IMR-90 (cell line): Measurements from ENCODE around the gene ITGA5. TPM values are rescaled to one million over a fixed set of nuclear protein-coding genes. Genes with fewer than 3 reads are reported as not detected.

Source experiments
- ATAC-seq: fragments of 200-7000 bp; cut with Tn5 transposase; 2 replicates; pipeline ENCODE4 v1.9.1; 2020; ENCODE audit warnings: low read depth, mild to moderate bottlenecking, moderate library complexity
- BruUV-seq: library from RNA; stranded (reverse); fragments of 400-500 nt; replicated peaks from 2 replicates; lab custom pipeline; 2021; lab: Mats Ljungman, UMichigan
- CTCF ChIA-PET: fragments of 300-600 bp; formaldehyde crosslinking; extraction: SDS; loops from one replicate; lab custom pipeline; 2021; ENCODE audit warnings: antibody characterized with exemption; lab: Yijun Ruan, JAX
- POLR2A ChIA-PET: fragments of 300-600 bp; sonication (Branson Sonifier 250); formaldehyde crosslinking; loops from one replicate; lab custom pipeline; 2022; ENCODE audit warnings: antibody characterized with exemption; ENCODE audit not compliant: unreplicated experiment; lab: Charles Lee
- DNase-seq: peaks from one replicate; pipeline ENCODE4 v3.0.0; 2013
- H2AFZ ChIP-seq: replicated peaks from 2 replicates; pipeline ENCODE3; 2013; ENCODE audit warnings: low read length, mild to moderate bottlenecking; ENCODE audit not compliant: poor library complexity
- H2AK5ac ChIP-seq: 2 replicates; pipeline ENCODE4 v1.6.1; 2013; ENCODE audit warnings: low read depth, low read length, inconsistent platforms
- H2AK9ac ChIP-seq: replicated peaks from 2 replicates; pipeline ENCODE3; 2013; ENCODE audit warnings: mild to moderate bottlenecking, low read depth, low read length, moderate library complexity; ENCODE audit not compliant: poor library complexity
- H2BK120ac ChIP-seq: 2 replicates; pipeline ENCODE4 v1.6.1; 2013; ENCODE audit warnings: low read depth, low read length, inconsistent platforms
- H2BK15ac ChIP-seq: 3 replicates; pipeline ENCODE4 v1.6.1; 2013; ENCODE audit warnings: low read depth, low read length, inconsistent platforms
- H2BK20ac ChIP-seq: 2 replicates; pipeline ENCODE4 v1.6.1; 2013; ENCODE audit warnings: low read depth, mild to moderate bottlenecking, inconsistent platforms, low read length, moderate library complexity
- H2BK5ac ChIP-seq: 2 replicates; pipeline ENCODE4 v1.6.1; 2013; ENCODE audit warnings: mild to moderate bottlenecking, low read depth, low read length, inconsistent platforms; ENCODE audit not compliant: poor library complexity, severe bottlenecking
- H3K14ac ChIP-seq: replicated peaks from 2 replicates; pipeline ENCODE4 v1.6.1; 2013; ENCODE audit warnings: low read depth, low read length, inconsistent platforms
- H3K18ac ChIP-seq: 2 replicates; pipeline ENCODE4 v1.6.1; 2013; ENCODE audit warnings: low read depth, low read length, control low read depth
- H3K23ac ChIP-seq: 2 replicates; pipeline ENCODE4 v1.6.1; 2013; ENCODE audit warnings: low read depth, low read length, inconsistent platforms
- H3K27ac ChIP-seq: 2 replicates; pipeline ENCODE4 v1.5.1; 2013; ENCODE audit warnings: mild to moderate bottlenecking, control low read depth, low read length; ENCODE audit not compliant: insufficient read depth
- H3K27me3 ChIP-seq: 2 replicates; pipeline ENCODE4 v1.6.1; 2013; ENCODE audit warnings: low read length; ENCODE audit not compliant: control insufficient read depth, insufficient read depth
- H3K36me3 ChIP-seq: 2 replicates; pipeline ENCODE4 v1.6.1; 2013; ENCODE audit warnings: low read length, mixed read lengths; ENCODE audit not compliant: control insufficient read depth, insufficient read depth
- H3K4ac ChIP-seq: 2 replicates; pipeline ENCODE4 v1.6.1; 2013; ENCODE audit warnings: low read depth, low read length, inconsistent platforms
- H3K4me1 ChIP-seq: 2 replicates; pipeline ENCODE4 v1.6.1; 2013; ENCODE audit warnings: low read length, mixed read lengths; ENCODE audit not compliant: control insufficient read depth, insufficient read depth
- H3K4me2 ChIP-seq: 2 replicates; pipeline ENCODE4 v1.6.1; 2013; ENCODE audit warnings: low read depth, mild to moderate bottlenecking, control low read depth, low read length, moderate library complexity
- H3K4me3 ChIP-seq: 2 replicates; pipeline ENCODE4 v1.5.1; 2013; ENCODE audit warnings: low read depth, mild to moderate bottlenecking, control low read depth, low read length, moderate library complexity; ENCODE audit not compliant: insufficient read depth
- H3K56ac ChIP-seq: 2 replicates; pipeline ENCODE4 v1.6.1; 2013; ENCODE audit warnings: low read length, inconsistent platforms; ENCODE audit not compliant: insufficient read depth; ENCODE audit errors: extremely low read depth
- H3K79me1 ChIP-seq, 2 experiments: 2 replicates each; pipeline ENCODE4 v1.6.1; 2013; ENCODE audit warnings: low read length in 2 of 2, inconsistent platforms in 1 of 2, low read depth in 1 of 2
- H3K9ac ChIP-seq: 2 replicates; pipeline ENCODE4 v1.6.1; 2013; ENCODE audit warnings: low read depth, low read length, control low read depth
- H3K9me1 ChIP-seq: 2 replicates; pipeline ENCODE4 v1.6.1; 2013; ENCODE audit warnings: low read length, inconsistent platforms; ENCODE audit not compliant: insufficient read depth
- H3K9me3 ChIP-seq: 2 replicates; pipeline ENCODE4 v1.6.1; 2013; ENCODE audit warnings: low read length; ENCODE audit not compliant: control insufficient read depth, insufficient read depth
- H4K20me1 ChIP-seq: 2 replicates; pipeline ENCODE4 v1.6.1; 2013; ENCODE audit warnings: low read length, inconsistent platforms; ENCODE audit not compliant: insufficient read depth
- H4K5ac ChIP-seq: 2 replicates; pipeline ENCODE4 v1.6.1; 2013; ENCODE audit warnings: mild to moderate bottlenecking, low read depth, low read length, control low read depth
- H4K8ac ChIP-seq, 2 experiments: 2 replicates each; pipeline ENCODE4 v1.6.1; 2013; ENCODE audit warnings: low read depth in 2 of 2, low read length in 2 of 2, control low read depth in 1 of 2, inconsistent platforms in 1 of 2
- H4K91ac ChIP-seq: 2 replicates; pipeline ENCODE4 v1.6.1; 2013; ENCODE audit warnings: low read depth, low read length, inconsistent platforms; ENCODE audit not compliant: insufficient read depth
- BHLHE40 ChIP-seq: fragments of 150-350 bp; IDR thresholded peaks from 2 replicates; pipeline ENCODE4 v1.6.1; 2016; ENCODE audit warnings: mild to moderate bottlenecking, low read depth, low read length
- CEBPB ChIP-seq: IDR thresholded peaks from 2 replicates; pipeline ENCODE4 v1.6.1; 2012; ENCODE audit warnings: low read depth, low read length, improper control_type of control experiment
- CHD1 ChIP-seq: IDR thresholded peaks from 2 replicates; pipeline ENCODE4 v1.6.1; 2012; ENCODE audit warnings: low read depth, low read length, improper control_type of control experiment
- CTCF ChIP-seq: conservative IDR thresholded peaks from 2 replicates; pipeline ENCODE4 v1.5.1; 2012; ENCODE audit warnings: mild to moderate bottlenecking, low read depth, low read length, improper control_type of control experiment
- ELK1 ChIP-seq: fragments of 150-350 bp; IDR thresholded peaks from 2 replicates; pipeline ENCODE4 v1.6.1; 2016; ENCODE audit warnings: low read depth, mild to moderate bottlenecking, low read length, moderate library complexity, borderline replicate concordance
- FOS ChIP-seq: fragments of 150-350 bp; IDR thresholded peaks from 2 replicates; pipeline ENCODE4 v1.6.1; 2016; ENCODE audit warnings: low read depth, low read length
- MAFK ChIP-seq: IDR thresholded peaks from 2 replicates; pipeline ENCODE4 v1.6.1; 2012; ENCODE audit warnings: low read depth, low read length, improper control_type of control experiment
- MAZ ChIP-seq: IDR thresholded peaks from 2 replicates; pipeline ENCODE4 v1.6.1; 2012; ENCODE audit warnings: low read depth, mild to moderate bottlenecking, low read length, improper control_type of control experiment, moderate library complexity, borderline replicate concordance
- MXI1 ChIP-seq: IDR thresholded peaks from 2 replicates; pipeline ENCODE4 v1.6.1; 2012; ENCODE audit warnings: low read depth, mild to moderate bottlenecking, low read length, moderate library complexity, borderline replicate concordance
- NFE2L2 ChIP-seq: fragments of 150-350 bp; IDR thresholded peaks from 2 replicates; pipeline ENCODE4 v1.6.1; 2016; ENCODE audit warnings: low read depth, mild to moderate bottlenecking, low read length
- POLR2A ChIP-seq: IDR thresholded peaks from 2 replicates; pipeline ENCODE4 v1.6.1; 2012; ENCODE audit warnings: mild to moderate bottlenecking, low read depth, low read length
- RAD21 ChIP-seq: IDR thresholded peaks from 2 replicates; pipeline ENCODE4 v1.6.1; 2012; ENCODE audit warnings: low read length, improper control_type of control experiment
- RCOR1 ChIP-seq: IDR thresholded peaks from 2 replicates; pipeline ENCODE4 v1.6.1; 2012; ENCODE audit warnings: mild to moderate bottlenecking, low read length, improper control_type of control experiment; ENCODE audit not compliant: insufficient replicate concordance
- RFX5 ChIP-seq: IDR thresholded peaks from 2 replicates; pipeline ENCODE4 v1.8.0; 2012; ENCODE audit warnings: low read depth, mild to moderate bottlenecking, low read length, moderate library complexity
- SMC3 ChIP-seq: fragments of 150-350 bp; IDR thresholded peaks from 2 replicates; pipeline ENCODE4 v1.6.1; 2016; ENCODE audit warnings: low read depth, mild to moderate bottlenecking, antibody characterized with exemption, low read length, moderate library complexity
- USF2 ChIP-seq: fragments of 150-350 bp; IDR thresholded peaks from 2 replicates; pipeline ENCODE4 v1.6.1; 2017; ENCODE audit warnings: mild to moderate bottlenecking, antibody characterized with exemption, low read length, low read depth
- WGBS, 2 experiments: methylation state at CpG; one replicate each; pipeline versions ENCODE4 v1.1.5 to v1.1.7; 2013; ENCODE audit warnings: missing lambda C conversion rate in 2 of 2; ENCODE audit not compliant: insufficient read length in 1 of 2; ENCODE audit errors: extremely low coverage in 2 of 2; 5-methylcytosine and 5-hydroxymethylcytosine counted together
- dilution Hi-C: fragments of 300-500 bp; cut with HindIII; formaldehyde crosslinking; loops from one replicate; pipeline ENCODE4 v1.14.3; 2018; ENCODE audit warnings: low sequenced_read_pairs; ENCODE audit not compliant: unreplicated experiment
- in situ Hi-C: fragments of 300-500 bp; cut with MboI; formaldehyde crosslinking; loops from 3 replicates; pipeline ENCODE4 v1.14.3; 2019; ENCODE audit warnings: low sequenced_read_pairs, inconsistent platforms, mixed read lengths
- intact Hi-C: fragments of 100-400 bp; cut with micrococcal nuclease; formaldehyde crosslinking; loops from 2 replicates; pipeline ENCODE4 v1.10.0; 2022
- polyA plus RNA-seq, 3 experiments: library from polyadenylated mRNA; depleted of rRNA; stranded (reverse); fragments of >200 nt; gene quantifications; 2 replicates each; pipeline ENCODE4 v1.2.3, GENCODE V29; 2012; ENCODE audit warnings: low replicate concordance in 1 of 3
- total RNA-seq: library from RNA; depleted of rRNA; stranded (reverse); fragments of >200 nt; gene quantifications from 2 replicates; pipeline ENCODE4 v1.2.3, GENCODE V29; 2012

ITGA5 gene
- total and polyA plus RNA-seq, 2 of the 4 experiments (the other 2 are of a cell fraction), result 159 to 259 TPM

GRCh38 chr12:54364413-54364812 is 54.7 kb downstream of the ITGA5 start, which contains the start of gene GPR84:
Gene GPR84, minus strand, starts transcription at chr12:54364486. Its CDS starts 635 bp downstream, at chr12:54363851.
- 88% methylated on average over 3 of the region's 4 CpGs; no CpG with 5 or more reads in 1 of the 2 experiments for WGBS, 2 experiments
- Histone ChIP-seq H3K9me3 (no peaks in the 10 kb centered on the region), H3K79me1 (peaks cover 0 to 8% of the 10 kb centered on the region in 2 experiments; a peak in 1 of 4 replicates), H3K18ac (no peak within 1 kb of the TSS), H2AFZ (no peak within 1 kb of the TSS), H3K4me1 (peaks cover 14% of the 10 kb centered on the region), H4K5ac (no peak within 1 kb of the TSS), H2AK5ac (peak within 1 kb of the TSS; percentile 21; the same call in 1 of the 2 replicates), H4K91ac (no peak within 1 kb of the TSS), H3K23ac (no peak within 1 kb of the TSS), H2AK9ac (no peak within 1 kb of the TSS), H3K4me2 (no peak within 1 kb of the TSS), H3K27ac (no peak within 1 kb of the TSS), H3K14ac (no peak within 1 kb of the TSS), H3K27me3 (no peaks in the 10 kb centered on the region), H4K20me1 (no peaks in the 10 kb centered on the region), H3K9ac (no peak within 1 kb of the TSS), H3K9me1 (0 out of 2 replicates have a peak, but pooled peaks cover 5% of the 10 kb centered on the region), H3K4ac (no peak within 1 kb of the TSS), H3K36me3 (no peaks in the 10 kb centered on the region), H3K4me3 (no peak within 1 kb of the TSS), H2BK120ac (no peak within 1 kb of the TSS), H3K56ac (no peak within 1 kb of the TSS), H4K8ac (no peak within 1 kb of the TSS), H2BK20ac (no peak within 1 kb of the TSS), H2BK15ac (no peak within 1 kb of the TSS), H2BK5ac (no peak within 1 kb of the TSS)
- intact Hi-C loops, result no loop called here
- DNase-seq, result no peak
- ATAC-seq, result no peak
- ChIA-PET POLR2A (no interaction called here), CTCF (no interaction called here)
- no TSS peak for BruUV-seq
- TF ChIP-seq MXI1 (no peak), CEBPB (no peak), USF2 (no peak), CHD1 (no peak), CTCF (no peak), NFE2L2 (no peak), RFX5 (no peak), FOS (no peak), ELK1 (no peak), RCOR1 (no peak), SMC3 (no peak), MAZ (no peak), RAD21 (no peak), POLR2A (no peak), MAFK (no peak), BHLHE40 (no peak)
- dilution Hi-C loops, result no loop called here
- in situ Hi-C loops, result loop anchor here (5.0 kb wide), 2 partner anchors 72 to 142 kb away; no protein-coding TSS in a partner anchor
